Ovary (tissue), 3 donors: Measurements from ENCODE around the gene DTHD1.

Experiments
- POLR2A ChIP-seq: fragments of 450-650 bp; IDR thresholded peaks from one replicate; pipeline ENCODE4 v1.6.1; 2017; ENCODE audit warnings: antibody characterized with exemption, mild to moderate bottlenecking, moderate library complexity
- TF ChIP-seq, protein P1 (sequence below), 3 donors: fragments of 450-650 bp in 2 of 3; fragments of 200-600 bp in 1 of 3; IDR thresholded peaks; one replicate each; pipeline versions ENCODE4 v1.5.1 to v1.8.0; 2016 to 2022; ENCODE audit warnings: antibody characterized with exemption in 3 of 3, mild to moderate bottlenecking in 1 of 3
- donor health status: DM: no; HTN: no; CAD: no.

DNA sequence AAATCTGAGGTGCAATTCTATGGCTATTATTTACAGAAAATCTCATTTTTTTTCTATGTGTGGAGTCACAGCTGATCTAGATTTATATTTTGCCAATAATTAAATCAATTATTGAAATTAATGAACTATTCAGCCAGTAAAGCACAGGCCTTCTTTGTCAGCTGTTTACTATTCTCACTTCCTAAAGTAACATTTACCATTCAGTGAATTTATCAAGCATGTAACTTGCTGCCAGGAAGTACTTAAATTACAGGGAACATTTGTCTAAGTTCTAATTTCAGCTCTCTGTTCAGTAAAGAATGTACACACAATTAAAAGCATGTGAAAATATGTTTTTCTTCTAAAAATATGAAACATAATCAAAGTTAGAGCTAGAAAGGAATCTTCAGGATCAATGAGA is 79.3 kb downstream of the DTHD1 start:
- TF ChIP-seq, protein P1, sequence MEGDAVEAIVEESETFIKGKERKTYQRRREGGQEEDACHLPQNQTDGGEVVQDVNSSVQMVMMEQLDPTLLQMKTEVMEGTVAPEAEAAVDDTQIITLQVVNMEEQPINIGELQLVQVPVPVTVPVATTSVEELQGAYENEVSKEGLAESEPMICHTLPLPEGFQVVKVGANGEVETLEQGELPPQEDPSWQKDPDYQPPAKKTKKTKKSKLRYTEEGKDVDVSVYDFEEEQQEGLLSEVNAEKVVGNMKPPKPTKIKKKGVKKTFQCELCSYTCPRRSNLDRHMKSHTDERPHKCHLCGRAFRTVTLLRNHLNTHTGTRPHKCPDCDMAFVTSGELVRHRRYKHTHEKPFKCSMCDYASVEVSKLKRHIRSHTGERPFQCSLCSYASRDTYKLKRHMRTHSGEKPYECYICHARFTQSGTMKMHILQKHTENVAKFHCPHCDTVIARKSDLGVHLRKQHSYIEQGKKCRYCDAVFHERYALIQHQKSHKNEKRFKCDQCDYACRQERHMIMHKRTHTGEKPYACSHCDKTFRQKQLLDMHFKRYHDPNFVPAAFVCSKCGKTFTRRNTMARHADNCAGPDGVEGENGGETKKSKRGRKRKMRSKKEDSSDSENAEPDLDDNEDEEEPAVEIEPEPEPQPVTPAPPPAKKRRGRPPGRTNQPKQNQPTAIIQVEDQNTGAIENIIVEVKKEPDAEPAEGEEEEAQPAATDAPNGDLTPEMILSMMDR (IDR thresholded peaks at IDR 0.05) = no peak
- no peak for TF ChIP-seq POLR2A
